Mucosa of descending colon (tissue), 3 donors: ENCODE results near the gene ABCB10. TPM values are rescaled to one million over a fixed set of nuclear protein-coding genes. Genes with fewer than 3 reads are reported as not detected.

Source experiments
- ATAC-seq: fragments of 200-7000 bp; cut with Tn5 transposase; one replicate; pipeline ENCODE4 v1.9.1; 2020; ENCODE audit warnings: mild to moderate bottlenecking, moderate library complexity
- DNase-seq, 3 donors: peaks; one replicate each; pipeline ENCODE4 v3.0.0-alpha.2; 2020
- H3K36me3 ChIP-seq: fragments of 200-600 bp; one replicate; pipeline ENCODE4 v1.8.0; 2021; ENCODE audit warnings: low read depth, mild to moderate bottlenecking
- H3K4me1 ChIP-seq: fragments of 200-600 bp; one replicate; pipeline ENCODE4 v1.8.0; 2021; ENCODE audit warnings: low read depth, mild to moderate bottlenecking
- H3K4me3 ChIP-seq: fragments of 200-600 bp; one replicate; pipeline ENCODE4 v1.8.0; 2021; ENCODE audit warnings: mild to moderate bottlenecking
- H3K9me3 ChIP-seq: fragments of 200-600 bp; one replicate; pipeline ENCODE4 v1.8.0; 2021; ENCODE audit warnings: mild to moderate bottlenecking
- CTCF ChIP-seq: fragments of 200-600 bp; IDR thresholded peaks from one replicate; pipeline ENCODE4 v1.8.0; 2022; ENCODE audit warnings: antibody characterized with exemption, mild to moderate bottlenecking
- intact Hi-C, 2 donors: fragments of 100-400 bp; cut with DNase I in 1 of 2; cut with micrococcal nuclease in 1 of 2; formaldehyde crosslinking; loops; one replicate each; pipeline versions ENCODE4 v1.11.0 to v1.11.1; 2022; cut with DNase I, micrococcal nuclease
- total RNA-seq, 3 donors: library from RNA; stranded (reverse); fragmentation: NEBNext Ultra II Directional in 2 of 3; extraction: Animal tissue kit (Norgen Biotek cat#: 25700) in 2 of 3; gene quantifications; one replicate each; pipeline versions ENCODE4 v1.2.1 to v1.2.4, GENCODE V29; 2021 to 2023
- donor health status: DM: no; HTN: no; CAD: no; lungs with moderate emphysema.
- donor health status: DM: no; HTN: no; CAD: no.
- donor health status: DM: no; HTN: yes; CAD: no.

ABCB10 gene
- total RNA-seq, 3 donors from 2014 or later, result 19.6 to 25.9 (median 22.3) TPM

DNA sequence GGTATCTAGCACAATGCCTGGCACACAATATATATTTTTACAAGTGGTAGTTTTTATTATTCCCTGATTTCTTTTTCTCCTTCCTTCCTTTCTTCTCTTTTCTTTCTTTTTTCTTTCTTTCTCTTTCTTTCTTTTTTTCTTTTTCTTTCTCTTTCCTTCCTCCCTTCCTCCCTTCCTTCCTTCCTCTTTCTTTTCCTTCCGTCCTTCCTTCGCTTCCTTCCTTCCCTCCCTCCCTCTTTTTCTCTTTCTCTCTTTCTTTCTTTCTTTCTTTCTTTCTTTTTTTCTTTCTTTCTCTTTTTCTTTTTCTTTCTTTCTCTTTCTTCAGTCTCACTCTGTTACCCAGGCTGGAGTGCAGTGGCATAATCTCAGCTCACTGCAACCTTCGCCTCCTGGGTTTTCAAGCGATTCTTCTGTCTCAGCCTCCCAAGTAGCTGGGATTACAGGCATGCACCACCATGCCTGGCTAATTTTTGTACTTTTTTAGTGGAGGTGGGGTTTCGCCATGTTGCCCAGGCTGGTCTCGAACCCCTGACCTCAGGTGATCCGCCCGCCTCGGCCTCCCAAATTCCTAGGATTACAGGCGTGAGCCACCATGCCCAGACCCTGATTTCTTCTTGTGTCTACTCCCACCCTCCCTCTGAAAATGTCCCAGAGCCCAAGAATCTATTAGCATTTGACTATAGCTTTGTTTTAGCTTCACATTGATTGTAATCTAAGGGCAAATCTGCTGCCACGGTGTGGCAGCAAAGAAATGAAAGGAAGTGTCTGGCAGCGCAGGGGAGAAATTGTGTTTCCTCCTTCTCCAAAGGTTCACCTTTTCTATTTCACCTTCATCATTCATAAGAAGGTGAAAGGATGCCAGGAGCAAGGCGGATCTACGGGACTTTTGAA is 19.9 kb upstream of the ABCB10 start:
- ATAC-seq, result peak; percentile 68
- intact Hi-C loops, result no loop called here
- no peak overlapping the region for H3K4me3 ChIP-seq

GRCh38 chr1:229574679-229575442 is 16.4 kb upstream of the ABCB10 start:
- DNase-seq (no peak), ATAC-seq (no peak)
- TF ChIP-seq CTCF, result no peak
- Histone ChIP-seq H3K4me3 (no peak overlapping the region), H3K4me1 (peaks cover 18% of the 10 kb centered on the region), H3K36me3 (no peaks in the 10 kb centered on the region), H3K9me3 (no peaks in the 10 kb centered on the region)
- intact Hi-C loops, result no loop called here

More for the DNA sequence above, 19.9 kb upstream of the ABCB10 start:
- no peak for DNase-seq
- no peak for TF ChIP-seq CTCF
- H3K9me3 ChIP-seq, result no peaks in the 10 kb centered on the region
- H3K4me1 ChIP-seq, result peaks cover 8% of the 10 kb centered on the region
- H3K36me3 ChIP-seq, result no peaks in the 10 kb centered on the region

GRCh38 chr1:229572286-229572685 is 13.8 kb upstream of the ABCB10 start:
- no peak overlapping the region for H3K4me3 ChIP-seq
- DNase-seq, result no peak
- H3K4me1 ChIP-seq, result peaks cover 10% of the 10 kb centered on the region
- ATAC-seq, result peak; percentile 97
- TF ChIP-seq CTCF, result no peak
- H3K9me3 ChIP-seq, result no peaks in the 10 kb centered on the region
- no peaks in the 10 kb centered on the region for H3K36me3 ChIP-seq
- intact Hi-C loops, result no loop called here

DNA sequence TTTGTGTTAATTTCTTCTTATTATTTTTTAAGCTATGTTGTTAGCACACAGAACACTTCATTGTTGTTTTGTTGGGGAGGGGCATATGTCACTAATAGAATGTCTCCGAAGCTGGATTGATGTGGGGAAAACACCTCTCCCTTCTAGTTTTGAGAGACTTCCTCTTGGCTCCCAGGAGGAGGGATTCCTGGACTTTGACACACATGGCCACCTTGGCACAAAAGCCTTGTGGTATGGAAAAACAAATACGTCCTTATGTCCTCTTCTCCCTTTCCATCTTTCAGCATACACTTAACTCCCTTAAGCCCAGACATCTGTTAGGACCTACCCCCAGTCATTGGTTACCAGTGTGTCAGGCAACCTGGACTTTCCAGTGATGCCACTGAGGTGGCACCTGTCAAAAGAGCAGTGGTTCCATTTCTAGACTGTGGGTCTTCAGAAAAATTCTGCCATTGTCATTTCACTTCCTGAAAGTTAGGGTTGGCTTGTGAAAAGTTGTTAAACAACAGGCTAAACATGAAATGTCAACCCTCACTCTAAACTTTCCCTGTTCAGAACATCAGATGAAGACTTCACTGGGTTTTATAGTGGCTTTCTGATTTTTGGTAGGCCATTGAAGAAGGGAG is 12.5 kb upstream of the ABCB10 start:
- peaks cover 10% of the 10 kb centered on the region for H3K4me1 ChIP-seq
- TF ChIP-seq CTCF, result no peak
- peak in 1 of 3 donors; percentile 44 for DNase-seq
- intact Hi-C loops, result no loop called here
- no peaks in the 10 kb centered on the region for H3K36me3 ChIP-seq
- ATAC-seq, result no peak
- H3K4me3 ChIP-seq, result no peak overlapping the region
- no peaks in the 10 kb centered on the region for H3K9me3 ChIP-seq

GRCh38 chr1:229570305-229570704 is 11.8 kb upstream of the ABCB10 start:
- no peak for TF ChIP-seq CTCF
- intact Hi-C loops, result no loop called here

More at GRCh38 chr1:229570305-229570704, 11.8 kb upstream of the ABCB10 start:
- Histone ChIP-seq H3K4me3 (no peak overlapping the region), H3K36me3 (no peaks in the 10 kb centered on the region), H3K9me3 (no peaks in the 10 kb centered on the region), H3K4me1 (peaks cover 10% of the 10 kb centered on the region)
- ATAC-seq, result no peak
- DNase-seq, result no peak
